ENCODE measurements around the gene STOX2.

GRCh38 chr4:183858011-183858615 is 47.0 kb upstream of the STOX2 start:
- TF ChIP-seq POLR2AphosphoS5 (IDR thresholded peaks at IDR 0.05; ENCODE audit: low read depth, low read length) (no peak), TAF1 (IDR thresholded peaks at IDR 0.05; ENCODE audit: borderline replicate concordance, insufficient read depth, low read length) (no peak), SIN3A (IDR thresholded peaks at IDR 0.05; ENCODE audit: borderline replicate concordance, insufficient read depth, low read length) (no peak), REST (IDR thresholded peaks at IDR 0.05; ENCODE audit: insufficient read depth in 1 of 2, low read depth in 2 of 2, low read length in 2 of 2) (no peak)
